ENCODE data around the gene RBM33. TPM values are rescaled to one million over a fixed set of nuclear protein-coding genes. Genes with fewer than 3 reads are reported as not detected.

The RBM33 gene
- total and polyA plus RNA-seq, 9 of the 15 experiments (the other 6 are each of a cell fraction or from before 2014, with no cell fraction given) = 4.4 to 80.7 (median 27.3) TPM

DNA sequence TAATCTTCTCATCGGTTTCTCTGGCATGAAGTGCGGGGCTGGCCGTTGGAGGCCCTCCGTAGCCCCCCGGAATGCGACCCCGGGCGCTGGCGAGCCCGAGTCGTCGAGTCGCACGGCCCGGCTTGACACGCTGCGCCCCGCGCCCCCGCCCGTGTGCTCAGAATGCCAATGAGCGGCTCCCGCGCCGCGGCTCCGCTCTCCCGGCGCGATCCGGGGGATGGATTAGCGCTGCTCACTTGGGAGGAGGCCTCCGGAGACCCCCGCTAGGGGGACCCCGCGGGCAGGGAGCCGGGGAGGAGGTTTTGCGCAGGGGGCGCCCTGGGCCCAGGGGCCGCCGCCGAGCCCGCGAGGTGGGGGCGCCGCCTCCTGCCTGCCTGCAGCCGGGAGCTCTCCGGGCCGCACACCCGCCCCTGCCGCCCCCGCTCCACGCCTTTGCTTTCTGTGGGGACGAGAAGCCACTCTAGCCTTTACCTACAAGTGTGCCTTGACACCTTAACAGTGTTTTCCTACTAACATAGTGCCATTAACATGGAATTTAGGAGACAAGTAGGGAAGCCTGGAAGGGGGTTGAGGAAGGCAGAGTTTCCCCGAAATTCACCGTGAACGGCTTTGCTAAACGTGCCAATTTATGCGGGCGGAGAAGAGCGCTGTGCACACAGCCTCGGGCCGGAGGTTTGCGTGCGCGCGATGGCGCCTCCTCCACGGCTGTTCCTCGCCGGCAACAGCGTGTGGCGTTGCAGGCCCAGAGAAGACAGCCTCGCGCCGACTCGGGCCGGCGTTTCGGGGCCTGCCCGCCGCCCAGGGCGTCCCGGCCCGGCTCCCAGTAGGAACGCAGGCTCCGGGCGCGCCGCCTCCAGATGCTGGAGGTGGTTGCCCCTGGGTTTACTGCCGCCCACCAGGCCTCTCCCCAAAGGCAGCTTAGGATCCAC is 160.7 kb downstream of the RBM33 start (continued):
- no peak for TF ChIP-seq CEBPZ (IDR thresholded peaks at IDR 0.05; ENCODE audit: borderline replicate concordance, low read depth, low read length)
- peak; percentile 76 for TF ChIP-seq PCBP1 (IDR thresholded peaks at IDR 0.05; ENCODE audit: low read depth, low read length, poor library complexity, severe bottlenecking)
- TF ChIP-seq ZNF347 (CRISPR knock-in tag; IDR thresholded peaks at IDR 0.05; ENCODE audit: low read depth) = no peak
- no peak for TF ChIP-seq NONO (IDR thresholded peaks at IDR 0.05; ENCODE audit: low read depth in 2 of 2, low read length in 1 of 2)
- TF ChIP-seq GABPB1 (CRISPR knock-in tag; IDR thresholded peaks at IDR 0.05) = peak; percentile 55; the same call in 1 of the 2 replicates
- peak; percentile 68; the same call in 1 of the 2 replicates for TF ChIP-seq GATAD2B (IDR thresholded peaks at IDR 0.05; ENCODE audit: borderline replicate concordance)
- no peak for TF ChIP-seq RHOXF2B (CRISPR knock-in tag; conservative IDR thresholded peaks at IDR 0.05)
- TF ChIP-seq ZFX (CRISPR knock-in tag; IDR thresholded peaks at IDR 0.05) = peak; percentile 72
- TF ChIP-seq, protein P1, sequence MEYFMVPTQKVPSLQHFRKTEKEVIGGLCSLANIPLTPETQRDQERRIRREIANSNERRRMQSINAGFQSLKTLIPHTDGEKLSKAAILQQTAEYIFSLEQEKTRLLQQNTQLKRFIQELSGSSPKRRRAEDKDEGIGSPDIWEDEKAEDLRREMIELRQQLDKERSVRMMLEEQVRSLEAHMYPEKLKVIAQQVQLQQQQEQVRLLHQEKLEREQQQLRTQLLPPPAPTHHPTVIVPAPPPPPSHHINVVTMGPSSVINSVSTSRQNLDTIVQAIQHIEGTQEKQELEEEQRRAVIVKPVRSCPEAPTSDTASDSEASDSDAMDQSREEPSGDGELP (CRISPR knock-in tag; IDR thresholded peaks at IDR 0.05; ENCODE audit: borderline replicate concordance) = peak; percentile 70; the same call in 1 of the 2 replicates
- peak; percentile 34; the same call in 1 of the 2 replicates for TF ChIP-seq CXXC5 (CRISPR knock-in tag; IDR thresholded peaks at IDR 0.05)
- no peak for TF ChIP-seq CBFA2T2 (conservative IDR thresholded peaks at IDR 0.05)
- TF ChIP-seq, protein P2, sequence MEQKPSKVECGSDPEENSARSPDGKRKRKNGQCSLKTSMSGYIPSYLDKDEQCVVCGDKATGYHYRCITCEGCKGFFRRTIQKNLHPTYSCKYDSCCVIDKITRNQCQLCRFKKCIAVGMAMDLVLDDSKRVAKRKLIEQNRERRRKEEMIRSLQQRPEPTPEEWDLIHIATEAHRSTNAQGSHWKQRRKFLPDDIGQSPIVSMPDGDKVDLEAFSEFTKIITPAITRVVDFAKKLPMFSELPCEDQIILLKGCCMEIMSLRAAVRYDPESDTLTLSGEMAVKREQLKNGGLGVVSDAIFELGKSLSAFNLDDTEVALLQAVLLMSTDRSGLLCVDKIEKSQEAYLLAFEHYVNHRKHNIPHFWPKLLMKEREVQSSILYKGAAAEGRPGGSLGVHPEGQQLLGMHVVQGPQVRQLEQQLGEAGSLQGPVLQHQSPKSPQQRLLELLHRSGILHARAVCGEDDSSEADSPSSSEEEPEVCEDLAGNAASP (IDR thresholded peaks at IDR 0.05) = no peak
- TF ChIP-seq, protein P3, sequence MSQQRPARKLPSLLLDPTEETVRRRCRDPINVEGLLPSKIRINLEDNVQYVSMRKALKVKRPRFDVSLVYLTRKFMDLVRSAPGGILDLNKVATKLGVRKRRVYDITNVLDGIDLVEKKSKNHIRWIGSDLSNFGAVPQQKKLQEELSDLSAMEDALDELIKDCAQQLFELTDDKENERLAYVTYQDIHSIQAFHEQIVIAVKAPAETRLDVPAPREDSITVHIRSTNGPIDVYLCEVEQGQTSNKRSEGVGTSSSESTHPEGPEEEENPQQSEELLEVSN (IDR thresholded peaks at IDR 0.05; ENCODE audit: borderline replicate concordance in 1 of 2, extremely low read depth in 1 of 2, insufficient read depth in 1 of 2, insufficient read length in 1 of 2, low read depth in 1 of 2, low read length in 1 of 2, poor library complexity in 1 of 2, severe bottlenecking in 1 of 2) = peak; percentile 20 to 81
- TF ChIP-seq NR1H2 (CRISPR knock-in tag; IDR thresholded peaks at IDR 0.05) = no peak
- 0 out of 2 replicates have a peak, but pooled peaks have one; percentile 17 for TF ChIP-seq FOXP1 (CRISPR knock-in tag; IDR thresholded peaks at IDR 0.05)
- TF ChIP-seq SRSF9 (IDR thresholded peaks at IDR 0.05; ENCODE audit: borderline replicate concordance, low read depth, low read length) = no peak

Measured in K562 (cell line).